K562 (cell line): ENCODE data around the gene ZNF629. TPM values are rescaled to one million over a fixed set of nuclear protein-coding genes. Genes with fewer than 3 reads are reported as not detected.

Source experiments
- FOXJ2 ChIP-seq: fragments of 200-800 bp; sonication (Bioruptor generic); IDR thresholded peaks from 2 replicates; pipeline ENCODE4 v1.6.1; 2016; ENCODE audit warnings: missing genetic modification characterization, missing compliant biosample characterization
- JUNB ChIP-seq: fragments of 450-650 bp; formaldehyde crosslinking; conservative IDR thresholded peaks from 2 replicates; pipeline ENCODE4 v1.4.0; 2020; ENCODE audit warnings: mild to moderate bottlenecking
- NFRKB ChIP-seq: fragments of 450-650 bp; IDR thresholded peaks from 2 replicates; pipeline ENCODE4 v1.6.1; 2016; ENCODE audit warnings: low read depth
- TAF1 ChIP-seq: IDR thresholded peaks from 2 replicates; pipeline ENCODE4 v1.6.1; 2011; ENCODE audit warnings: mild to moderate bottlenecking, low read length, moderate library complexity; ENCODE audit not compliant: insufficient read depth, control insufficient read depth, severe bottlenecking; ENCODE audit errors: extremely low read depth
- TAF7 ChIP-seq: fragments of 450-650 bp; IDR thresholded peaks from 2 replicates; pipeline ENCODE4 v1.6.1; 2016; ENCODE audit warnings: missing genetic modification characterization, missing compliant biosample characterization
- TBL1XR1 ChIP-seq, 2 experiments: IDR thresholded peaks; 2 replicates each; pipeline ENCODE4 v1.6.1; 2012; ENCODE audit warnings: improper control_type of control experiment in 2 of 2, low read length in 2 of 2, mild to moderate bottlenecking in 1 of 2
- TEAD1 ChIP-seq, 2 experiments: fragments of 450-650 bp in 1 of 2; sonication (generic) in 1 of 2; formaldehyde crosslinking; IDR thresholded peaks; 2 replicates each; pipeline versions ENCODE4 v1.4.0 to v1.8.0; 2020 to 2022; ENCODE audit warnings: mild to moderate bottlenecking in 2 of 2, missing genetic modification reagents in 1 of 2
- U2AF2 ChIP-seq: fragments of 200-400 bp; formaldehyde crosslinking; optimal IDR thresholded peaks from 2 replicates; pipeline ENCODE3; 2017; ENCODE audit warnings: low read depth, mild to moderate bottlenecking, low read length
- ZNF766 ChIP-seq: fragments of 200-800 bp; sonication (Bioruptor generic); conservative IDR thresholded peaks from 2 replicates; pipeline ENCODE4 v1.6.1; 2016; ENCODE audit warnings: missing genetic modification characterization, missing compliant biosample characterization
- polyA plus RNA-seq, 8 experiments: library from polyadenylated mRNA; depleted of rRNA in 4 of 8; stranded (reverse) in 5 of 8; unstranded in 3 of 8; fragments of >200 nt; fragmentation: Nextera tagmentation in 2 of 8; fragmentation: Illumina TruSeq in 1 of 8; extraction: Ambion mirVana in 2 of 8; extraction: Trizol in 1 of 8; gene quantifications; 2 replicates each; pipeline versions ENCODE4 v1.2.1 to v1.2.3, GENCODE V29; 2011 to 2014; ENCODE audit warnings: inconsistent platforms in 1 of 8, missing spikeins in 1 of 8
- total RNA-seq, 7 experiments: library from RNA; depleted of rRNA in 6 of 7; stranded (reverse); fragments of >200 nt in 6 of 7; fragmentation: Illumina TruSeq in 2 of 7; extraction: Trizol in 2 of 7; gene quantifications; 2 replicates each; pipeline versions ENCODE4 v1.2.1 to v1.2.3, GENCODE V29; 2011 to 2021; ENCODE audit warnings: low replicate concordance in 1 of 7
- TF ChIP-seq, protein P1 (sequence below): fragments of 450-650 bp; IDR thresholded peaks from 2 replicates; pipeline ENCODE4 v1.6.1; 2017; ENCODE audit warnings: antibody characterized with exemption, mild to moderate bottlenecking
- TF ChIP-seq, protein P2 (sequence below), 2 experiments: fragments of 450-650 bp; conservative IDR thresholded peaks; 2 replicates each; pipeline ENCODE4 v1.6.1; 2017; ENCODE audit warnings: mild to moderate bottlenecking in 2 of 2, moderate library complexity in 2 of 2
- TF ChIP-seq, protein P3 (sequence below): fragments of 450-650 bp; IDR thresholded peaks from 2 replicates; pipeline ENCODE4 v1.7.1; 2018; ENCODE audit warnings: mild to moderate bottlenecking, low read depth; ENCODE audit not compliant: partially characterized antibody
- TF ChIP-seq, protein P4 (sequence below): sonication (generic); formaldehyde crosslinking; IDR thresholded peaks from 2 replicates; pipeline ENCODE4 v1.8.1; 2023; ENCODE audit warnings: mild to moderate bottlenecking, missing genetic modification reagents, moderate library complexity
- TF ChIP-seq, protein P5 (sequence below): IDR thresholded peaks from 2 replicates; pipeline ENCODE4 v1.6.1; 2014; ENCODE audit warnings: antibody characterized with exemption

Gene ZNF629
- total and polyA plus RNA-seq, 9 of the 15 experiments (the other 6 are each of a cell fraction or from before 2014, with no cell fraction given) = 0.44 to 18.8 (median 7.4) TPM

DNA sequence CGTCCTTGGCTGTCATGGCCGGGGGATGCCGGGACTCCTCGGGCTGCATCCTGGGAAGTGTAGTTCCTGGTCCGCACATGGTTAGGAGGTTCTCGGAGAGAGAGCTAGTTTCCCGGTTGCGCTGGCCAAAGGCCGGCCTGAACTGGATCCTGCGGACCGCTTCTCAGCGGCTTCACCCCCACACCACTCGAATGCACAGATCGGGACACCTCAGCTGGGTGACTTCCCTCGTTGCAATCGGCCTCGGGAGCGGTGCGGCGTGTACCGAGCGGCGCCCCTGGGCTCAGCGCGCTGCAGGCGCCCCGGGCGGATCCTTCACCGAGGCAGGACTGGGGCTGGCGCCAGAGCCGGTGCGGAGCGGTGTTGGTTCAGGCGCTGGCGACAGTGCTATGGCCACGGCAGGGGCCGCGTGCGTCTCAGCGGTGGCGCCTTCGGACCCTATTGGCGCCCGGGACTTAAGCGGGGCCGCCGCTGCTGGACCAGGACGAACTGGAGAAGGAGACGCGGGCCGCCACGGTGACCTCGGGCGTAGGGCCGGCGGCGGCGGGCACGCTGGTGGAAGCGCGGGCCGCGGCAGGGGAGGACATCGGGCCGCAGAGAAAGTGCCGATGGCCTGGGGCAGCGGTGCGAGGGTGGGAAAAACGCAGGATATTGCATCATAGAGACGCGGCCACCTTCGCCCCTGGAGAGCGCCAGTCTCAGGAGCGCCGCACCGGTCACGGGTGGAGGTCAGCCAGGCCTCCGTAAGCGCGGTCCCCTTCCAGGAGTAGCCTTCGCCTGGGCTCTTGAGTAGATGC lies 11.4 kb downstream of the ZNF629 start (continued):
- TF ChIP-seq, protein P1, sequence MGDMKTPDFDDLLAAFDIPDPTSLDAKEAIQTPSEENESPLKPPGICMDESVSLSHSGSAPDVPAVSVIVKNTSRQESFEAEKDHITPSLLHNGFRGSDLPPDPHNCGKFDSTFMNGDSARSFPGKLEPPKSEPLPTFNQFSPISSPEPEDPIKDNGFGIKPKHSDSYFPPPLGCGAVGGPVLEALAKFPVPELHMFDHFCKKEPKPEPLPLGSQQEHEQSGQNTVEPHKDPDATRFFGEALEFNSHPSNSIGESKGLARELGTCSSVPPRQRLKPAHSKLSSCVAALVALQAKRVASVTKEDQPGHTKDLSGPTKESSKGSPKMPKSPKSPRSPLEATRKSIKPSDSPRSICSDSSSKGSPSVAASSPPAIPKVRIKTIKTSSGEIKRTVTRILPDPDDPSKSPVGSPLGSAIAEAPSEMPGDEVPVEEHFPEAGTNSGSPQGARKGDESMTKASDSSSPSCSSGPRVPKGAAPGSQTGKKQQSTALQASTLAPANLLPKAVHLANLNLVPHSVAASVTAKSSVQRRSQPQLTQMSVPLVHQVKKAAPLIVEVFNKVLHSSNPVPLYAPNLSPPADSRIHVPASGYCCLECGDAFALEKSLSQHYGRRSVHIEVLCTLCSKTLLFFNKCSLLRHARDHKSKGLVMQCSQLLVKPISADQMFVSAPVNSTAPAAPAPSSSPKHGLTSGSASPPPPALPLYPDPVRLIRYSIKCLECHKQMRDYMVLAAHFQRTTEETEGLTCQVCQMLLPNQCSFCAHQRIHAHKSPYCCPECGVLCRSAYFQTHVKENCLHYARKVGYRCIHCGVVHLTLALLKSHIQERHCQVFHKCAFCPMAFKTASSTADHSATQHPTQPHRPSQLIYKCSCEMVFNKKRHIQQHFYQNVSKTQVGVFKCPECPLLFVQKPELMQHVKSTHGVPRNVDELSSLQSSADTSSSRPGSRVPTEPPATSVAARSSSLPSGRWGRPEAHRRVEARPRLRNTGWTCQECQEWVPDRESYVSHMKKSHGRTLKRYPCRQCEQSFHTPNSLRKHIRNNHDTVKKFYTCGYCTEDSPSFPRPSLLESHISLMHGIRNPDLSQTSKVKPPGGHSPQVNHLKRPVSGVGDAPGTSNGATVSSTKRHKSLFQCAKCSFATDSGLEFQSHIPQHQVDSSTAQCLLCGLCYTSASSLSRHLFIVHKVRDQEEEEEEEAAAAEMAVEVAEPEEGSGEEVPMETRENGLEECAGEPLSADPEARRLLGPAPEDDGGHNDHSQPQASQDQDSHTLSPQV = peak; percentile 65
- TF ChIP-seq, protein P2, sequence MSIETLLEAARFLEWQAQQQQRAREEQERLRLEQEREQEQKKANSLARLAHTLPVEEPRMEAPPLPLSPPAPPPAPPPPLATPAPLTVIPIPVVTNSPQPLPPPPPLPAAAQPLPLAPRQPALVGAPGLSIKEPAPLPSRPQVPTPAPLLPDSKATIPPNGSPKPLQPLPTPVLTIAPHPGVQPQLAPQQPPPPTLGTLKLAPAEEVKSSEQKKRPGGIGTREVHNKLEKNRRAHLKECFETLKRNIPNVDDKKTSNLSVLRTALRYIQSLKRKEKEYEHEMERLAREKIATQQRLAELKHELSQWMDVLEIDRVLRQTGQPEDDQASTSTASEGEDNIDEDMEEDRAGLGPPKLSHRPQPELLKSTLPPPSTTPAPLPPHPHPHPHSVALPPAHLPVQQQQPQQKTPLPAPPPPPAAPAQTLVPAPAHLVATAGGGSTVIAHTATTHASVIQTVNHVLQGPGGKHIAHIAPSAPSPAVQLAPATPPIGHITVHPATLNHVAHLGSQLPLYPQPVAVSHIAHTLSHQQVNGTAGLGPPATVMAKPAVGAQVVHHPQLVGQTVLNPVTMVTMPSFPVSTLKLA (conservative IDR thresholded peaks at IDR 0.05) = peak; percentile 89 to 91
- TF ChIP-seq TAF1 (peak; percentile 78), JUNB (CRISPR knock-in tag) (no peak), TBL1XR1 (IDR thresholded peaks at IDR 0.05; ENCODE audit: low read length in 2 of 2) (no peak), FOXJ2 (no peak), TAF7 (tag) (peak; percentile 59; the same call in 1 of the 2 replicates), U2AF2 (no peak), ZNF766 (peak; percentile 66; the same call in 1 of the 2 replicates), TEAD1 (CRISPR knock-in tag; IDR thresholded peaks at IDR 0.05) (0 out of 4 replicates have a peak, but pooled peaks of 1 of the 2 experiments have one; percentile 9), NFRKB (0 out of 2 replicates have a peak, but pooled peaks have one; percentile 50)
- TF ChIP-seq, protein P3, sequence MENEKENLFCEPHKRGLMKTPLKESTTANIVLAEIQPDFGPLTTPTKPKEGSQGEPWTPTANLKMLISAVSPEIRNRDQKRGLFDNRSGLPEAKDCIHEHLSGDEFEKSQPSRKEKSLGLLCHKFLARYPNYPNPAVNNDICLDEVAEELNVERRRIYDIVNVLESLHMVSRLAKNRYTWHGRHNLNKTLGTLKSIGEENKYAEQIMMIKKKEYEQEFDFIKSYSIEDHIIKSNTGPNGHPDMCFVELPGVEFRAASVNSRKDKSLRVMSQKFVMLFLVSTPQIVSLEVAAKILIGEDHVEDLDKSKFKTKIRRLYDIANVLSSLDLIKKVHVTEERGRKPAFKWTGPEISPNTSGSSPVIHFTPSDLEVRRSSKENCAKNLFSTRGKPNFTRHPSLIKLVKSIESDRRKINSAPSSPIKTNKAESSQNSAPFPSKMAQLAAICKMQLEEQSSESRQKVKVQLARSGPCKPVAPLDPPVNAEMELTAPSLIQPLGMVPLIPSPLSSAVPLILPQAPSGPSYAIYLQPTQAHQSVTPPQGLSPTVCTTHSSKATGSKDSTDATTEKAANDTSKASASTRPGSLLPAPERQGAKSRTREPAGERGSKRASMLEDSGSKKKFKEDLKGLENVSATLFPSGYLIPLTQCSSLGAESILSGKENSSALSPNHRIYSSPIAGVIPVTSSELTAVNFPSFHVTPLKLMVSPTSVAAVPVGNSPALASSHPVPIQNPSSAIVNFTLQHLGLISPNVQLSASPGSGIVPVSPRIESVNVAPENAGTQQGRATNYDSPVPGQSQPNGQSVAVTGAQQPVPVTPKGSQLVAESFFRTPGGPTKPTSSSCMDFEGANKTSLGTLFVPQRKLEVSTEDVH = peak; percentile 60
- TF ChIP-seq, protein P4, sequence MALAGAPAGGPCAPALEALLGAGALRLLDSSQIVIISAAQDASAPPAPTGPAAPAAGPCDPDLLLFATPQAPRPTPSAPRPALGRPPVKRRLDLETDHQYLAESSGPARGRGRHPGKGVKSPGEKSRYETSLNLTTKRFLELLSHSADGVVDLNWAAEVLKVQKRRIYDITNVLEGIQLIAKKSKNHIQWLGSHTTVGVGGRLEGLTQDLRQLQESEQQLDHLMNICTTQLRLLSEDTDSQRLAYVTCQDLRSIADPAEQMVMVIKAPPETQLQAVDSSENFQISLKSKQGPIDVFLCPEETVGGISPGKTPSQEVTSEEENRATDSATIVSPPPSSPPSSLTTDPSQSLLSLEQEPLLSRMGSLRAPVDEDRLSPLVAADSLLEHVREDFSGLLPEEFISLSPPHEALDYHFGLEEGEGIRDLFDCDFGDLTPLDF = peak; percentile 84; the same call in 1 of the 2 replicates
- TF ChIP-seq, protein P5, sequence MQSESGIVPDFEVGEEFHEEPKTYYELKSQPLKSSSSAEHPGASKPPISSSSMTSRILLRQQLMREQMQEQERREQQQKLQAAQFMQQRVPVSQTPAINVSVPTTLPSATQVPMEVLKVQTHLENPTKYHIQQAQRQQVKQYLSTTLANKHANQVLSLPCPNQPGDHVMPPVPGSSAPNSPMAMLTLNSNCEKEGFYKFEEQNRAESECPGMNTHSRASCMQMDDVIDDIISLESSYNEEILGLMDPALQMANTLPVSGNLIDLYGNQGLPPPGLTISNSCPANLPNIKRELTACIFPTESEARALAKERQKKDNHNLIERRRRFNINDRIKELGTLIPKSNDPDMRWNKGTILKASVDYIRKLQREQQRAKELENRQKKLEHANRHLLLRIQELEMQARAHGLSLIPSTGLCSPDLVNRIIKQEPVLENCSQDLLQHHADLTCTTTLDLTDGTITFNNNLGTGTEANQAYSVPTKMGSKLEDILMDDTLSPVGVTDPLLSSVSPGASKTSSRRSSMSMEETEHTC = peak; percentile 32; the same call in 1 of the 2 replicates
